Naive B cell (primary cell): ENCODE measurements around the gene CD63. TPM values are rescaled to one million over a fixed set of nuclear protein-coding genes. Genes with fewer than 3 reads are reported as not detected.

Experiments
- ATAC-seq, 2 donors: fragments of 150-1000 bp; cut with Tn5 transposase; 2 replicates each; pipeline ENCODE4 v1.10.0; 2021; ENCODE audit warnings: low read depth in 2 of 2, mild to moderate bottlenecking in 2 of 2, moderate library complexity in 2 of 2
- DNase-seq: peaks from one replicate; pipeline ENCODE4 v3.0.0; 2022
- H3K27ac Mint-ChIP-seq, 6 donors: one replicate each; pipeline ENCODE4 v1.8.0; 2020 to 2022; ENCODE audit warnings: mild to moderate bottlenecking in 6 of 6, mixed read lengths in 6 of 6, moderate library complexity in 5 of 6, inconsistent platforms in 2 of 6
- H3K27me3 Mint-ChIP-seq, 3 donors: one replicate each; pipeline ENCODE4 v1.8.0; 2021 to 2022; ENCODE audit warnings: mixed read lengths in 3 of 3, mild to moderate bottlenecking in 1 of 3
- H3K36me3 Mint-ChIP-seq, 2 donors: one replicate each; pipeline ENCODE4 v1.8.0; 2020 to 2022; ENCODE audit warnings: mixed read lengths in 2 of 2, inconsistent platforms in 1 of 2, mild to moderate bottlenecking in 1 of 2
- H3K4me1 Mint-ChIP-seq, 3 donors: one replicate each; pipeline ENCODE4 v1.8.0; 2020 to 2022; ENCODE audit warnings: mixed read lengths in 3 of 3, inconsistent platforms in 1 of 3, mild to moderate bottlenecking in 1 of 3, moderate library complexity in 1 of 3
- H3K4me3 Mint-ChIP-seq, 8 donors: one replicate each; pipeline ENCODE4 v1.8.0; 2020 to 2022; ENCODE audit warnings: mild to moderate bottlenecking in 8 of 8, mixed read lengths in 8 of 8, moderate library complexity in 8 of 8, inconsistent platforms in 2 of 8
- H3K9me3 Mint-ChIP-seq, 7 donors: one replicate each; pipeline ENCODE4 v1.8.0; 2020 to 2022; ENCODE audit warnings: mixed read lengths in 7 of 7, mild to moderate bottlenecking in 5 of 7, inconsistent platforms in 2 of 7, moderate library complexity in 1 of 7
- polyA plus RNA-seq, 6 donors: library from polyadenylated mRNA; unstranded; fragments of 300-500 nt; fragmentation: Illumina TruSeq; gene quantifications; one replicate each; pipeline ENCODE4 v1.2.3, GENCODE V29; 2021; ENCODE audit warnings: low read depth in 6 of 6

CD63 gene
- polyA plus RNA-seq, 6 donors from 2014 or later, result 115 to 150 (median 142) TPM

DNA sequence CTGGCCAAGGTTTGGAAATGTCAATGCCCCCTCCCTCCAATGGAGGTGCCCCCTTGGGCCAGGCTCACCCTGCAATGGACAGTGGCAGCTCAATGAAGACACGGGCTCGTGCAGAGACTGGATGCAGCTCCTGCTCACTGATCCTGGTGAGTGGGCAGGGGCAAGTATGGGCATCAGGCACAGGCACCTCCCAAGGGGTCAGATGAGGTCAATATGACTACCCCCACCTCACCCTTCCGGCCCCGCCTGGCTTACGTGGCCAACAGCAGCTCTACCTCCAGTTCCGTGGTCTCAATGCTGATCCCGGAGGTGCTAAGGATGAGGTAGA is 34.7 kb downstream of the CD63 start:
- Mint-ChIP-seq H3K4me1 (peaks cover 0 to 4% (median 0%) of the 10 kb centered on the region in 3 donors), H3K4me3 (peak overlapping the region in 1 of 8 donors; percentile 35), H3K9me3 (no peaks in the 10 kb centered on the region), H3K36me3 (no peaks in the 10 kb centered on the region), H3K27ac (peak overlapping the region in 1 of 6 donors; percentile 45), H3K27me3 (peaks cover 0 to 29% (median 12%) of the 10 kb centered on the region in 3 donors)
- DNase-seq (no peak), ATAC-seq (no peak)

DNA sequence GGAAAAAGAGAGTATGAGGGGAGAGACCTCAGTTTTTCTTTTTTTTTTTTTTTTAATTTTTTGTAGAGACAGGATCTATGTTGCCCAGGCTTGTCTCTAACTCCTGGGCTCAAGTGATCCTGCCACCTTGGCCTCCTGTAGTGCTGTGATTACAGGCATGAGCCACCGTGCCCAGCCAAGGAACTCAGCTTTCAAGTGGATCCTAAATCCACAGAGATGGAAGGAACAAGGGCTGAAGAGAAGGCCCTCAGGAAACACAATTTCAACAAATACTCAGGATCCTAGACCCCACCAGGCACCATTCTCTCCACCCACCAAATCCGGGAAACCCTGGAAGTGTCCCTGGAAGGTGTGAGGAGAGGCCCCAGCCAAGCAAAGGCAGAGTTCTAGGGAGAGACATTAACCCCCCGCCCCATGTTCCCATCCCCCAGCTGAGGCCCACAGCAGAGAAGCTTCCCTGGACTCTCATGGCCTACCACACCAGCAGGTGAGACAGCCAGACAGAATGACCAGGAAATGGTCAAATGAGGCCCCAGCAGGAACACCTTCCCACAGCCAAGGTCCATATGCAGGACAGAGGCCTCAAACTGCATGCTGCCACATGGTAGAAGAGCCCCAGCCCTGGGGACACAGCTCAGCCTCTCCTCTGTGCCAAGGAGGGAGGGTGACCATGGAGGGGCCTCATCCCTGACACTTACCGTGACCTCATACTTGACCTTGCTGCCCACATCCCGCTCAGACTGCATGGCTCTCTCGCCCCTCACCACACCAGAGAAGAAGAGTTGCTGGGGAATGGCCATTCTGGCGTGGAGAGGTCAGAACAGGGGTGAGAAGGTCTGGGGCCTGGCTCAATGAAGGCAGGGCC is 35.3 kb downstream of the CD63 start:
- Mint-ChIP-seq H3K27ac (peak overlapping the region in 3 of 6 donors; percentile 45 to 86 (median 53)), H3K9me3 (no peaks in the 10 kb centered on the region), H3K27me3 (peaks cover 0 to 29% (median 12%) of the 10 kb centered on the region in 3 donors), H3K4me3 (peak overlapping the region in 1 of 8 donors; percentile 35), H3K36me3 (no peaks in the 10 kb centered on the region), H3K4me1 (peaks cover 0 to 4% (median 0%) of the 10 kb centered on the region in 3 donors)
- DNase-seq (no peak), ATAC-seq (no peak)

DNA sequence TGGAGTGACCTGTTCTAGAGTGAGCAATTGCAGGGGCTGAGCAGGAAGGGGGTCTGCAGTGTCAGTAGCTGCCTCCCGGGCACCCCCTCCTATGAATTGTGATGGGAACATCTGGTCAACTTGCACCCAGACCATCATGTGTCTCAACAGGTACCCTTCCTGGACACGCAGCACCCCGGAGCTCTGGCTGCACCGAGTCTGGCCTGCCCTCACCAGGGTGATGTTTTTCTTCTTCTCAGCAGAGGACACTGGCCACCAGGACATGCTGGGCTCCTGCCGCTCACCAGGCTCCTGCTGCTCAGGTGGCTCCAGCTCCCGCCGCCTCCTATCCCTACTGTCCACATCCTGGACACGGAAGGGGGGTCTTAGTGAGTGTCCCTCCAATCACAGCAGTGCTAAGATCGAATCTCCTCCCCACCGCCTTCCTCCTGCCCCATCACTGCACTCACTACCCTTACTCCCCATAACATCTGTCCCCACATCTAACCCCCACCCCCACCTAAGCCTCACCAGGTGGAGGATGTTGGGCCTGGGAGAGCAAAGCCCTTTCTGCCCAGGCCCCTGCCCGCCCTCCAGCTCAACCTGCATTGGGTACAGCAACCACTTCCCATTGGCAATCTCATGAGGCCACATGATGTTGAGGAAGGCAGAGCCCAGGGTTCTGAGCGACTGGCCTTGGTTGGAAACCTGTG is 36.0 kb downstream of the CD63 start:
- Mint-ChIP-seq H3K36me3 (no peaks in the 10 kb centered on the region), H3K27me3 (peaks cover 0 to 26% (median 12%) of the 10 kb centered on the region in 3 donors), H3K27ac (peak overlapping the region in 1 of 6 donors; percentile 53), H3K4me3 (no peak overlapping the region), H3K4me1 (peaks cover 0 to 4% (median 2%) of the 10 kb centered on the region in 3 donors), H3K9me3 (no peaks in the 10 kb centered on the region)
- ATAC-seq (no peak), DNase-seq (no peak)

DNA sequence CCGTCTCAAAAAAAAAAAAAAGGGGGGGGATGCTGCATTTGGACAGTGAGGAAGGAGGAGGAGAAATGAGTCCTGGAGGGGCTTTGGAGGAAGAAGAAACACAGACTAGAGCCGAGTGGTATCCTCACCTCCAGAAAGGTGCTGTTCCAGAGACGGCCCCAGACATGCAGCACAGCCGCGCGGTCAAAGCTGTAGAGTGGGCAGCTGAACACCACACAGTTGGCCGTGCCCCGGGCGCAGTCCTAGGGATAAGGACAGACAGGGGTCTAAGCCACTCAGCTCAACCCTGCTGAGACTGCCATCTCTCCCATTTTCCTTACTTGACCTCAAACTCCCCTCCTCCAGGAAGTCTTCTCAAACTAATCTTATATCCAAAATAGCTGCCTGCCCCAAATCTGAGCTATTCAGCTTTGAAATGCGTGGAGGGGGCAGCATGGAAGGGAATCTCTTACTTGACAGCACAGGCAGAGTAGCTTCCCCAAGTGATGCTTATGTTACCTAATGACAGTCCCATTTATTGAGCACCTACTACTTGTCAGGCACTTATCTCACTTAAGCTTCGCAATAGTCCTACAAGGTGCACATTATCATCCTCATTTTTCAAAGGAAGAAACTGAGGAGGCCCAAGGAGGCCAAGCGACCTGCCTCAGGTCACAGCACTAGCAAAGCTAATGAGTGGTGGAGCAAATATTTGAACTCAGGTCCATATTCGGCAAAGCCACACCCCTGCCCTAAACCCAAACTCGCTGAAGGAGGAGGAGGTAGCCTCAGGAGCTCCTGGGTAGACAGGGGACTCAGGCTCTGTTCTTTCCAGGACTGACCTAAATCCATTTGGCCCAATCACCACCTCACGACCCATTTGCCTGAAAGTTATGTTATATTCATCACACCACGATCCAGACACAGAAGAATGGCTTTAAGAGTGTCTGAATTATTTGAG is 39.8 kb downstream of the CD63 start:
- Mint-ChIP-seq H3K27me3 (no peaks in the 10 kb centered on the region), H3K9me3 (no peaks in the 10 kb centered on the region), H3K4me3 (no peak overlapping the region), H3K36me3 (no peaks in the 10 kb centered on the region), H3K4me1 (peaks cover 9 to 29% (median 16%) of the 10 kb centered on the region in 3 donors), H3K27ac (peak overlapping the region in 1 of 6 donors; percentile 6)
- ATAC-seq (no peak), DNase-seq (no peak)

DNA sequence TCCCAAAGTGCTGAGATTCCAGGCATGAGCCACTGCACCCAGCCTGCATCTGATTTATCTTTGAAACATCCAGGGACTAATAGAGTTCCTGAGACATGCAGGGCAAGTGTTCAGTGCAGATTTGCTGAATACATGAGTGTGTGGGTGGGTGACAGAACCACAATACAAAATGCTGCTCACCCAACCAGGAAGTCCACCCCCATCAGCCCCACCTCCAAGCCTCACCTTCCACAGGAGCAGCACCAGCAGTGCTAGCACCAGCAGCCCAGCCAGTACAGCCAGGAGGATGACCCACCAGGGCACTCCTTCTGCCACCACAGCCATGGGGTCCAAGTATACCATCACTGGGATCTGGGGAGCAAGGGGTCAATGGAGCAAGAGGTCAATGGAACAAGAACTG is 41.1 kb downstream of the CD63 start:
- peak overlapping the region in 1 of 8 donors; percentile 29 for H3K4me3 Mint-ChIP-seq
- no peak for ATAC-seq
- H3K27ac Mint-ChIP-seq, result peak overlapping the region in 3 of 6 donors; percentile 4 to 80 (median 26)
- no peaks in the 10 kb centered on the region for H3K9me3 Mint-ChIP-seq
- no peaks in the 10 kb centered on the region for H3K36me3 Mint-ChIP-seq
- peaks cover 12 to 35% (median 21%) of the 10 kb centered on the region in 3 donors for H3K4me1 Mint-ChIP-seq
- H3K27me3 Mint-ChIP-seq, result no peaks in the 10 kb centered on the region
- DNase-seq, result no peak

GRCh38 chr12:55686366-55687010 is 42.3 kb downstream of the CD63 start:
- ATAC-seq (no peak), DNase-seq (no peak)
- Mint-ChIP-seq H3K27ac (no peak overlapping the region), H3K4me1 (peaks cover 23 to 48% (median 32%) of the 10 kb centered on the region in 3 donors), H3K27me3 (no peaks in the 10 kb centered on the region), H3K9me3 (no peaks in the 10 kb centered on the region), H3K4me3 (peak overlapping the region in 1 of 8 donors; percentile 63), H3K36me3 (no peaks in the 10 kb centered on the region)

GRCh38 chr12:55685671-55686070 is 43.1 kb downstream of the CD63 start:
- H3K4me3 Mint-ChIP-seq, result no peak overlapping the region
- H3K27ac Mint-ChIP-seq, result peak overlapping the region in 1 of 6 donors; percentile 65
- no peaks in the 10 kb centered on the region for H3K9me3 Mint-ChIP-seq
- no peaks in the 10 kb centered on the region for H3K36me3 Mint-ChIP-seq
- DNase-seq (no peak), ATAC-seq (no peak)
- H3K27me3 Mint-ChIP-seq, result no peaks in the 10 kb centered on the region
- peaks cover 31 to 56% (median 40%) of the 10 kb centered on the region in 3 donors for H3K4me1 Mint-ChIP-seq

- no peaks in the 10 kb centered on the region for H3K27me3 Mint-ChIP-seq
- DNase-seq, result no peak
- H3K9me3 Mint-ChIP-seq, result no peaks in the 10 kb centered on the region
- H3K27ac Mint-ChIP-seq, result peak overlapping the region in 1 of 6 donors; percentile 26
- no peak overlapping the region for H3K4me3 Mint-ChIP-seq
- no peaks in the 10 kb centered on the region for H3K36me3 Mint-ChIP-seq
- no peak for ATAC-seq
- H3K4me1 Mint-ChIP-seq, result peaks cover 33 to 57% (median 40%) of the 10 kb centered on the region in 3 donors
Observed at GRCh38 chr12:55684761-55685370, 43.9 kb downstream of the CD63 start.

GRCh38 chr12:55683676-55684075 is 45.1 kb downstream of the CD63 start:
- no peaks in the 10 kb centered on the region for H3K36me3 Mint-ChIP-seq
- no peak for DNase-seq
- peaks cover 33 to 57% (median 40%) of the 10 kb centered on the region in 3 donors for H3K4me1 Mint-ChIP-seq
- peak overlapping the region in 1 of 6 donors; percentile 69 for H3K27ac Mint-ChIP-seq
- no peaks in the 10 kb centered on the region for H3K9me3 Mint-ChIP-seq
- peak overlapping the region in 5 of 8 donors; percentile 5 to 67 (median 57) for H3K4me3 Mint-ChIP-seq
- H3K27me3 Mint-ChIP-seq, result no peaks in the 10 kb centered on the region
- ATAC-seq, result no peak

DNA sequence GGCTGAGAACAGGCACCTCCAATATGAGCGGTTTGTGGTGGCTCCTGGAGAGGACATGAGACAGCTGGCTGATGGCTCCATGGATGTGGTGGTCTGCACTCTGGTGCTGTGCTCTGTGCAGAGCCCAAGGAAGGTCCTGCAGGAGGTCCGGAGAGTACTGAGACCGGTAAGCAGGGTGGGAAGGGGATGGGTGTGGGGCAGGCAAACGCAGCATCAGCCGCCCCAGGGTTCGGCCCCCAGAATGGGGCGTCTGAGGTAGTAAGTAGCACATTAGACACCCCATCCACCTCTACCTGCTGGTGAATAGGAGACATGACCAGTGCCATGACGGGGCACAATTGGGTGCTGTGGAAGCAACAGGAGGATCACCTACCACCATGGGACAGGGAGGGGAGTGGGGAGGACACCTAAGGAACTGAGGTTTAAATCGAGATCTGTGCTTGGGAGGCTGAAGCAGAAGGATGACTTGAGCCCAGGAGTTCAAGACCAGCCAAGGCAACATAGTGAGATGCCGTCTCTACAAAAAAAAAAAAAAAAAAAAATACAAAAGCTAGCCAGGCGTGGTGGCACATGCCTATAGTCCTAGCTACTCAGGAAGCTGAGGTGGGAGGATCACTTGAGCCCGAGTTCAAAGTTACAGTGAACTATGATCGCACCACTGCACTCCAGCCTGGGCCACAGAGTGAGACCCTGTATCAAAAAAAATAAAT is 46.6 kb downstream of the CD63 start:
- DNase-seq, result peak; percentile 9
- Mint-ChIP-seq H3K4me3 (peak overlapping the region; percentile 49 to 93 (median 76)), H3K4me1 (peaks cover 33 to 50% (median 40%) of the 10 kb centered on the region in 3 donors), H3K27me3 (no peaks in the 10 kb centered on the region), H3K9me3 (no peaks in the 10 kb centered on the region), H3K27ac (peak overlapping the region in 5 of 6 donors; percentile 32 to 93 (median 83)), H3K36me3 (no peaks in the 10 kb centered on the region)
- peak; percentile 70 for ATAC-seq

GRCh38 chr12:55681142-55682077 is 47.4 kb downstream of the CD63 start:
- Mint-ChIP-seq H3K4me3 (peak overlapping the region; percentile 49 to 93 (median 76)), H3K9me3 (no peaks in the 10 kb centered on the region), H3K36me3 (no peaks in the 10 kb centered on the region), H3K27me3 (no peaks in the 10 kb centered on the region), H3K27ac (peak overlapping the region in 4 of 6 donors; percentile 32 to 91 (median 81)), H3K4me1 (peaks cover 33 to 46% (median 35%) of the 10 kb centered on the region in 3 donors)
- ATAC-seq, result peak; percentile 41 to 58
- DNase-seq, result no peak
